HG03066 (cell line): ENCODE results near the gene PRKAR2A.
"Not testable (repeated sequence)": the region's sequence is repeated elsewhere in the genome, so short reads cannot be mapped to it uniquely, and the experiment has no call there.

Experiments
- ATAC-seq: cut with Tn5 transposase; IDR thresholded peaks from one replicate; pipeline ENCODE4 v1.9.1; 2021; ENCODE audit warnings: low read depth; ENCODE audit not compliant: unreplicated experiment

The PRKAR2A gene

GRCh38 chr3:48845170-48845569 lies 2.5 kb downstream of the PRKAR2A start:
- no peak for ATAC-seq

GRCh38 chr3:48837163-48837562 lies 10.5 kb downstream of the PRKAR2A start:
- no peak for ATAC-seq

GRCh38 chr3:48835650-48836366 lies 11.9 kb downstream of the PRKAR2A start:
- ATAC-seq: no peak

GRCh38 chr3:48832684-48833083 lies 15.0 kb downstream of the PRKAR2A start:
- no peak for ATAC-seq

GRCh38 chr3:48830715-48831114 lies 17.0 kb downstream of the PRKAR2A start:
- ATAC-seq: no peak

GRCh38 chr3:48829525-48829924 lies 18.1 kb downstream of the PRKAR2A start:
- not testable (repeated sequence) for ATAC-seq

GRCh38 chr3:48827874-48828273 lies 19.8 kb downstream of the PRKAR2A start:
- not testable (repeated sequence) for ATAC-seq

GRCh38 chr3:48826451-48826850 lies 21.2 kb downstream of the PRKAR2A start:
- no peak for ATAC-seq

- no peak for ATAC-seq
Observed at GRCh38 chr3:48820612-48821324, 26.9 kb downstream of the PRKAR2A start.

- ATAC-seq: no peak
Observed at GRCh38 chr3:48819234-48820221, 28.1 kb downstream of the PRKAR2A start.

- no peak for ATAC-seq
Observed at GRCh38 chr3:48811524-48811923, 36.1 kb downstream of the PRKAR2A start.

GRCh38 chr3:48804930-48805329 lies 42.7 kb downstream of the PRKAR2A start:
- no peak for ATAC-seq

GRCh38 chr3:48800831-48801230 lies 46.8 kb downstream of the PRKAR2A start:
- not testable (repeated sequence) for ATAC-seq

- no peak for ATAC-seq
Observed at GRCh38 chr3:48798998-48799397, 48.7 kb downstream of the PRKAR2A start.

GRCh38 chr3:48797626-48798025 lies 50.0 kb downstream of the PRKAR2A start:
- no peak for ATAC-seq

- no peak for ATAC-seq
Observed at GRCh38 chr3:48795997-48796732, 51.5 kb downstream of the PRKAR2A start.

GRCh38 chr3:48793484-48793883 lies 54.2 kb downstream of the PRKAR2A start:
- ATAC-seq: not testable (repeated sequence)

- ATAC-seq: no peak
Observed at GRCh38 chr3:48789665-48790064, 58.0 kb downstream of the PRKAR2A start.

- no peak for ATAC-seq
Observed at GRCh38 chr3:48788544-48789162, 59.0 kb downstream of the PRKAR2A start.
